A673 (cell line): ENCODE results near the gene THADA. TPM values are rescaled to one million over a fixed set of nuclear protein-coding genes. Genes with fewer than 3 reads are reported as not detected.
A peak's percentile ranks its signal among the peaks of the same experiment; 100 is the strongest.

Source experiments
- BruUV-seq: library from RNA; stranded (reverse); fragments of 400-500 nt; replicated peaks from 2 replicates; lab custom pipeline; 2021; lab: Mats Ljungman, UMichigan
- CTCF ChIA-PET: fragments of 300-600 bp; sonication (Branson Sonifier 250); formaldehyde crosslinking; loops from one replicate; lab custom pipeline; 2022; ENCODE audit warnings: antibody characterized with exemption; lab: Charles Lee
- POLR2A ChIA-PET: fragments of 300-600 bp; sonication (Branson Sonifier 250); formaldehyde crosslinking; loops from one replicate; lab custom pipeline; 2022; ENCODE audit warnings: antibody characterized with exemption; ENCODE audit not compliant: low non-redundant PET; lab: Charles Lee
- DNase-seq: peaks from one replicate; pipeline ENCODE4 v3.0.0-alpha.2; 2015; ENCODE audit warnings: low spot score
- H3K27ac ChIP-seq: fragments of 200-600 bp; sonication (generic); 2 replicates; pipeline ENCODE4 v1.5.1; 2016; ENCODE audit warnings: mixed run types, low read depth, mild to moderate bottlenecking, mixed read lengths, antibody characterized with exemption, low read length; ENCODE audit not compliant: poor library complexity, severe bottlenecking
- H3K27me3 ChIP-seq: fragments of 200-600 bp; sonication (generic); replicated peaks from 2 replicates; pipeline ENCODE4 v1.6.1; 2017; ENCODE audit warnings: mixed run types, low read depth, mild to moderate bottlenecking, mixed read lengths, antibody characterized with exemption, low read length; ENCODE audit not compliant: insufficient read depth, poor library complexity
- H3K36me3 ChIP-seq: fragments of 200-600 bp; sonication (generic); 2 replicates; pipeline ENCODE4 v1.6.1; 2016; ENCODE audit warnings: mixed run types, mild to moderate bottlenecking, mixed read lengths, antibody characterized with exemption, low read length; ENCODE audit not compliant: insufficient read depth, poor library complexity, severe bottlenecking
- H3K4me1 ChIP-seq: fragments of 200-600 bp; sonication (generic); 2 replicates; pipeline ENCODE4 v1.6.1; 2017; ENCODE audit warnings: mixed run types, mild to moderate bottlenecking, mixed read lengths, antibody characterized with exemption, low read length; ENCODE audit not compliant: insufficient read depth, poor library complexity, severe bottlenecking
- H3K4me3 ChIP-seq: fragments of 200-600 bp; sonication (generic); 2 replicates; pipeline ENCODE4 v1.5.1; 2016; ENCODE audit warnings: low read depth, mixed run types, mild to moderate bottlenecking, mixed read lengths, low read length; ENCODE audit not compliant: poor library complexity, severe bottlenecking
- H3K9me3 ChIP-seq: fragments of 200-600 bp; sonication (generic); 2 replicates; pipeline ENCODE4 v1.6.1; 2016; ENCODE audit warnings: mixed run types, low read depth, mild to moderate bottlenecking, mixed read lengths, antibody characterized with exemption, low read length; ENCODE audit not compliant: poor library complexity, severe bottlenecking
- EZH2 ChIP-seq: fragments of 200-600 bp; sonication (generic); IDR thresholded peaks from 2 replicates; pipeline ENCODE4 v1.6.1; 2017; ENCODE audit warnings: borderline replicate concordance, low read depth, mild to moderate bottlenecking, mixed read lengths, antibody characterized with exemption, low read length; ENCODE audit not compliant: poor library complexity, severe bottlenecking
- intact Hi-C: fragments of 100-400 bp; cut with micrococcal nuclease; formaldehyde crosslinking; loops from one replicate; pipeline ENCODE4 v1.10.0; 2022; ENCODE audit not compliant: unreplicated experiment
- total RNA-seq: library from RNA; stranded (reverse); gene quantifications from 2 replicates; pipeline ENCODE4 v1.2.3, GENCODE V29; 2021
- TF ChIP-seq, protein P1 (sequence below): fragments of 300-800, 200-600 bp; sonication (generic); conservative IDR thresholded peaks from 2 replicates; pipeline ENCODE4 v1.5.1; 2017; ENCODE audit warnings: low read depth, mild to moderate bottlenecking, antibody characterized with exemption, low read length, moderate library complexity, mixed read lengths

Gene THADA
- total RNA-seq, 1 experiment from 2014 or later = 39.7 TPM

DNA sequence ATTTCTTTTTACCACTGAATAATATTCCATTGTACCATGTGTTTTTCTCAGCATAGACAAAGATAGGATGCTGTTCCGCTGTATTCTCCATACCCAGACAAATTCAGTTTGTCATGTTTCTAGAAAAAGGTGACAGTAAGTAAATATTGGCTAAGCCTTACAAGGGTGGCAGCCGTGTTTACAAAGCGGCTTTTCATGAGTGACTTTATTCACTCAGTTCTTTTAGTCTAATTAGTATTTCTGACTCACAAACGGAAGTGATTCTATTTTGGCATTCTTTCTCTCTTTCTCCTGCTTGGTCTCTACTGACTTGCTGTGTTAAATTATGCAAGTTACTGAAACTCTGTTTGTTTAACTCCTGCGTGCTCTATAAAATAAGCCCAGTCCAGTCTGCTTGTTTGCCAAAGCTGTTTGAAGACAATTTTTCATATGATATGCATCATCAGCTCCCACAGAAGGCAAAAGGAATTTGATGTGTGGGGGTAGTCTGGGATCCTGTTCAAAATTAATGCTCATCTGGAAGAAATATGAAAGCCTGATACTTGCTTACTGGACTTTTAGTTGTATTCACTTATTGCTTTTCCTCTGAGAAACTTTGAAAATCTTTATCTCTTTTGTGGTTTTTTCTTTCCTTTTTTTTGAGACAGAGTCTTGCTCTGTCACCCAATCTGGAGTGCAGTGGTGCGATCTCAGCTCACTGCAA is 38.9 kb upstream of the THADA start:
- Histone ChIP-seq H3K4me1 (peaks cover 17% of the 10 kb centered on the region), H3K36me3 (no peaks in the 10 kb centered on the region), H3K9me3 (no peaks in the 10 kb centered on the region), H3K27me3 (no peaks in the 10 kb centered on the region), H3K4me3 (no peak overlapping the region), H3K27ac (peak overlapping the region; percentile 35)
- BruUV-seq = no TSS peak
- DNase-seq = peak; percentile 70
- ChIA-PET POLR2A (no interaction called here), CTCF (no interaction called here)
- TF ChIP-seq, protein P1, sequence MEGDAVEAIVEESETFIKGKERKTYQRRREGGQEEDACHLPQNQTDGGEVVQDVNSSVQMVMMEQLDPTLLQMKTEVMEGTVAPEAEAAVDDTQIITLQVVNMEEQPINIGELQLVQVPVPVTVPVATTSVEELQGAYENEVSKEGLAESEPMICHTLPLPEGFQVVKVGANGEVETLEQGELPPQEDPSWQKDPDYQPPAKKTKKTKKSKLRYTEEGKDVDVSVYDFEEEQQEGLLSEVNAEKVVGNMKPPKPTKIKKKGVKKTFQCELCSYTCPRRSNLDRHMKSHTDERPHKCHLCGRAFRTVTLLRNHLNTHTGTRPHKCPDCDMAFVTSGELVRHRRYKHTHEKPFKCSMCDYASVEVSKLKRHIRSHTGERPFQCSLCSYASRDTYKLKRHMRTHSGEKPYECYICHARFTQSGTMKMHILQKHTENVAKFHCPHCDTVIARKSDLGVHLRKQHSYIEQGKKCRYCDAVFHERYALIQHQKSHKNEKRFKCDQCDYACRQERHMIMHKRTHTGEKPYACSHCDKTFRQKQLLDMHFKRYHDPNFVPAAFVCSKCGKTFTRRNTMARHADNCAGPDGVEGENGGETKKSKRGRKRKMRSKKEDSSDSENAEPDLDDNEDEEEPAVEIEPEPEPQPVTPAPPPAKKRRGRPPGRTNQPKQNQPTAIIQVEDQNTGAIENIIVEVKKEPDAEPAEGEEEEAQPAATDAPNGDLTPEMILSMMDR = no peak
- no peak for TF ChIP-seq EZH2
- intact Hi-C loops = no loop called here

DNA sequence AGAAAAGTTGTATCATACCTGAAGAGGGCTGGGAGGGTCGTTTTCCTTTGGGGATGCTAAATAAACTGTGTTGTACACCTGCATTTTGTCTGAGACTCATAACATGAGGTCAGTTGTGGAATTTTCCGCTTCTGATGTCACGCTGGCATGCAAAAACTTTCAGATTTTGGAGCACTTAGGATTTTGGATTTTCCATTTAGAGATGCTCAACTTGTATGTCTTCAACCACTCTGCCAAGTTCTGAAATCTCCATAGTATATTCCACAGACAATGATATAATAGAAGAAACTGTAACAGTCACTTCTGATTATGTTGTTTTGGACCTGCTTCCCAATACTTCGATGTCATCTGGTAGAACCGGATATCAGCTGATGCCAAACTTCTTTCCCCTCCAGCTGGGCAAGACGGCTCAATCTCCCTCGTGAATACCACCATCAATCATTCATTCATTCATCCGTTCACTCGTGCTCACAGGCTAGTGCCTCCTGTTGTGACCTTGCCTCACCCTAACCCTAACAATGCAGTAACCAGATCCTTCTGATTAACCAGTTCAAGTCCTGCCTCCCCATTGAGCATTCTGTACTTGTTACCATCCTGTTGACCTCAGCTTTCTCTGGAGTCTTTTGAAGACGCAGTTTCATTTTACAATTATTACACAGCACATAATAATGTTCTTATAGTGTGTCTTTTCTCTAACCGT is 35.9 kb upstream of the THADA start:
- Histone ChIP-seq H3K4me1 (peaks cover 20% of the 10 kb centered on the region), H3K27ac (no peak overlapping the region), H3K36me3 (no peaks in the 10 kb centered on the region), H3K9me3 (no peaks in the 10 kb centered on the region), H3K27me3 (no peaks in the 10 kb centered on the region), H3K4me3 (no peak overlapping the region)
- TF ChIP-seq, protein P1 = no peak
- intact Hi-C loops = no loop called here
- no peak for DNase-seq
- no TSS peak for BruUV-seq
- CTCF ChIA-PET = no interaction called here
- POLR2A ChIA-PET = no interaction called here

DNA sequence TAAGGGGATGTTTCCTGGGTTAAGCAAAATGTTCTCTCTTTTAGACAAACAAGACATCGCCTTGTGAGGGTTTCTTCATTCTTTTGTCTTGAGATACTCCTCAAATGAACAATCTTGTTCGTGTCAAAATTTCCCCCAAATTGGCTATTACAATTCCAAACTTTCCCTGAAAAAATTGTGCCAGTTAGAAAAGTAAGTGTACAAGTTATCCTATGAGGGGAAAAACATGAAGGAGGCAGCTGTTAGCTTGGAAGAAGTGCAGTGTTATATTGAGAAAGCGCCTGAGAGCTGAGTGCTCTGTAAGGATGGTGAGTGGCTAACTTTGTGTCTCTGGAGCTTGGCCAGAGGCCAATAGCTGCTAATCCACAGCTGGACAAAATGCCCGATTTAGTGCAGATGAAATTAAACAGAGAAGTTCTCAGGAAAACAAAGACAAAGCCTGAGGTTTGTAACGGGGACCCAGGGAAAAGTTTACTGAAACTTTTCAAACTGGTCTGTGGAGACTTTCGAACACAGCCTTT is 27.2 kb upstream of the THADA start:
- intact Hi-C loops = no loop called here
- Histone ChIP-seq H3K36me3 (no peaks in the 10 kb centered on the region), H3K27ac (no peak overlapping the region), H3K4me1 (peaks cover 4% of the 10 kb centered on the region), H3K27me3 (peaks cover 5% of the 10 kb centered on the region), H3K4me3 (no peak overlapping the region), H3K9me3 (no peaks in the 10 kb centered on the region)
- ChIA-PET POLR2A (no interaction called here), CTCF (no interaction called here)
- DNase-seq = peak; percentile 37
- TF ChIP-seq, protein P1 = no peak
- no peak for TF ChIP-seq EZH2
- BruUV-seq = no TSS peak
